Putamen (tissue), 1 donor: ENCODE data around the gene HSPB6.
"Not testable (repeated sequence)": the region's sequence is repeated elsewhere in the genome, so short reads cannot be mapped to it uniquely, and the experiment has no call there.

Source experiments
- DNase-seq: peaks from one replicate; pipeline ENCODE4 v3.0.0-alpha.2; 2016; ENCODE audit warnings: low spot score

Gene HSPB6

GRCh38 chr19:35731779-35732405, 24.9 kb downstream of the HSPB6 start:
- DNase-seq, result no peak

GRCh38 chr19:35731353-35731752, 25.5 kb downstream of the HSPB6 start:
- DNase-seq, result no peak

GRCh38 chr19:35730326-35730725, 26.5 kb downstream of the HSPB6 start:
- DNase-seq, result no peak

GRCh38 chr19:35729763-35730162, 27.1 kb downstream of the HSPB6 start:
- DNase-seq, result no peak

- DNase-seq, result no peak
Measured at GRCh38 chr19:35729021-35729420, 27.8 kb downstream of the HSPB6 start.

GRCh38 chr19:35727956-35728706, 28.7 kb downstream of the HSPB6 start:
- no peak for DNase-seq

- DNase-seq, result no peak
Measured at GRCh38 chr19:35727053-35727955, 29.5 kb downstream of the HSPB6 start.

- DNase-seq, result no peak
Measured at GRCh38 chr19:35725216-35725861, 31.5 kb downstream of the HSPB6 start.

- no peak for DNase-seq
Measured at GRCh38 chr19:35724560-35724959, 32.3 kb downstream of the HSPB6 start.

GRCh38 chr19:35724132-35724531, 32.7 kb downstream of the HSPB6 start:
- not testable (repeated sequence) for DNase-seq

GRCh38 chr19:35723671-35724070, 33.2 kb downstream of the HSPB6 start:
- DNase-seq, result no peak

- no peak for DNase-seq
Measured at GRCh38 chr19:35722897-35723296, 33.9 kb downstream of the HSPB6 start.

- no peak for DNase-seq
Measured at GRCh38 chr19:35722461-35722860, 34.4 kb downstream of the HSPB6 start.

- DNase-seq, result no peak
Measured at GRCh38 chr19:35721374-35721773, 35.5 kb downstream of the HSPB6 start.

- no peak for DNase-seq
Measured at GRCh38 chr19:35720648-35721047, 36.2 kb downstream of the HSPB6 start.

- DNase-seq, result no peak
Measured at GRCh38 chr19:35720163-35720524, 36.7 kb downstream of the HSPB6 start.

GRCh38 chr19:35719402-35720162, 37.2 kb downstream of the HSPB6 start:
- no peak for DNase-seq

- DNase-seq, result no peak
Measured at GRCh38 chr19:35718345-35719041, 38.3 kb downstream of the HSPB6 start.

GRCh38 chr19:35717665-35718344, 39.0 kb downstream of the HSPB6 start, which contains the start of gene KMT2B:
KMT2B (plus strand) TSS chr19:35718003; CDS start chr19:35718019, 16 bp downstream.
- DNase-seq, result no peak
